ENCODE results near the gene VIM. TPM values are rescaled to one million over a fixed set of nuclear protein-coding genes. Genes with fewer than 3 reads are reported as not detected.
A peak's percentile ranks its signal among the peaks of the same experiment; 100 is the strongest.
"Not testable (repeated sequence)": the region's sequence is repeated elsewhere in the genome, so short reads cannot be mapped to it uniquely, and the experiment has no call there.

VIM gene
- total RNA-seq, 1 experiment from 2014 or later, result 486 TPM

- H3K27me3 Mint-ChIP-seq (ENCODE audit: unreplicated experiment), result peaks cover 32% of the 10 kb centered on the region
- H3K4me1 Mint-ChIP-seq (ENCODE audit: low read depth, unreplicated experiment), result no peaks in the 10 kb centered on the region
- no peak overlapping the region for H3K27ac Mint-ChIP-seq (ENCODE audit: unreplicated experiment)
- DNase-seq, result no peak
- no TSS peak for BruUV-seq (replicated peaks)
- peaks cover 14% of the 10 kb centered on the region for H3K9me3 Mint-ChIP-seq (ENCODE audit: low read depth, unreplicated experiment)
- no peak for TF ChIP-seq CTCF (IDR thresholded peaks at IDR 0.05; ENCODE audit: unreplicated experiment)
- intact Hi-C loops (cut with micrococcal nuclease; ENCODE audit: unreplicated experiment), result no loop called here
- H3K4me3 Mint-ChIP-seq (ENCODE audit: low read depth, unreplicated experiment), result no peak overlapping the region
- no peaks in the 10 kb centered on the region for H3K36me3 Mint-ChIP-seq (ENCODE audit: insufficient read depth, unreplicated experiment)
- CTCF ChIA-PET, result no interaction called here
These were observed 35.5 kb downstream of the VIM start for GRCh38 chr10:17263580-17263979.

- intact Hi-C loops (cut with micrococcal nuclease; ENCODE audit: unreplicated experiment), result no loop called here
- Mint-ChIP-seq H3K4me3 (ENCODE audit: low read depth, unreplicated experiment) (no peak overlapping the region), H3K36me3 (ENCODE audit: insufficient read depth, unreplicated experiment) (no peaks in the 10 kb centered on the region), H3K27ac (ENCODE audit: unreplicated experiment) (no peak overlapping the region), H3K27me3 (ENCODE audit: unreplicated experiment) (peaks cover 32% of the 10 kb centered on the region), H3K9me3 (ENCODE audit: low read depth, unreplicated experiment) (peaks cover 14% of the 10 kb centered on the region), H3K4me1 (ENCODE audit: low read depth, unreplicated experiment) (no peaks in the 10 kb centered on the region)
- CTCF ChIA-PET, result no interaction called here
- TF ChIP-seq CTCF (IDR thresholded peaks at IDR 0.05; ENCODE audit: unreplicated experiment), result no peak
- BruUV-seq (replicated peaks), result no TSS peak
- no peak for DNase-seq
These were observed 37.4 kb downstream of the VIM start for GRCh38 chr10:17265468-17265867.

- H3K36me3 Mint-ChIP-seq (ENCODE audit: insufficient read depth, unreplicated experiment); H3K4me3 Mint-ChIP-seq (ENCODE audit: low read depth, unreplicated experiment); H3K27ac Mint-ChIP-seq (ENCODE audit: unreplicated experiment); H3K4me1 Mint-ChIP-seq (ENCODE audit: low read depth, unreplicated experiment); DNase-seq; intact Hi-C loops (cut with micrococcal nuclease; ENCODE audit: unreplicated experiment); BruUV-seq (replicated peaks); CTCF ChIA-PET: not testable (repeated sequence)
- Mint-ChIP-seq H3K27me3 (ENCODE audit: unreplicated experiment) (peaks cover 32% of the 10 kb centered on the region), H3K9me3 (ENCODE audit: low read depth, unreplicated experiment) (peaks cover 14% of the 10 kb centered on the region)
These were observed 38.5 kb downstream of the VIM start for GRCh38 chr10:17266549-17266948.

GRCh38 chr10:17272648-17273047 is 44.6 kb downstream of the VIM start:
- DNase-seq, result no peak
- Mint-ChIP-seq H3K36me3 (ENCODE audit: insufficient read depth, unreplicated experiment) (peaks cover 4% of the 10 kb centered on the region), H3K27ac (ENCODE audit: unreplicated experiment) (no peak overlapping the region), H3K9me3 (ENCODE audit: low read depth, unreplicated experiment) (peaks cover 2% of the 10 kb centered on the region), H3K4me1 (ENCODE audit: low read depth, unreplicated experiment) (no peaks in the 10 kb centered on the region), H3K4me3 (ENCODE audit: low read depth, unreplicated experiment) (no peak overlapping the region), H3K27me3 (ENCODE audit: unreplicated experiment) (peaks cover 4% of the 10 kb centered on the region)
- CTCF ChIA-PET, result no interaction called here
- no TSS peak for BruUV-seq (replicated peaks)
- TF ChIP-seq CTCF (IDR thresholded peaks at IDR 0.05; ENCODE audit: unreplicated experiment), result no peak
- intact Hi-C loops (cut with micrococcal nuclease; ENCODE audit: unreplicated experiment), result loop anchor here (5.0 kb wide), 1 partner anchor 1370 kb away; no protein-coding TSS in a partner anchor

GRCh38 chr10:17273403-17273802 is 45.4 kb downstream of the VIM start:
- intact Hi-C loops (cut with micrococcal nuclease; ENCODE audit: unreplicated experiment), result loop anchor here (5.0 kb wide), 1 partner anchor 1371 kb away; no protein-coding TSS in a partner anchor
- Mint-ChIP-seq H3K27me3 (ENCODE audit: unreplicated experiment) (no peaks in the 10 kb centered on the region), H3K4me3 (ENCODE audit: low read depth, unreplicated experiment) (no peak overlapping the region), H3K27ac (ENCODE audit: unreplicated experiment) (no peak overlapping the region), H3K36me3 (ENCODE audit: insufficient read depth, unreplicated experiment) (peaks cover 4% of the 10 kb centered on the region), H3K9me3 (ENCODE audit: low read depth, unreplicated experiment) (peaks cover 2% of the 10 kb centered on the region), H3K4me1 (ENCODE audit: low read depth, unreplicated experiment) (no peaks in the 10 kb centered on the region)
- no peak for TF ChIP-seq CTCF (IDR thresholded peaks at IDR 0.05; ENCODE audit: unreplicated experiment)
- CTCF ChIA-PET, result no interaction called here
- peak; percentile 3 for DNase-seq
- no TSS peak for BruUV-seq (replicated peaks)
